Transverse colon (tissue), 4 donors: ENCODE data around the gene TENM4. TPM values are rescaled to one million over a fixed set of nuclear protein-coding genes. Genes with fewer than 3 reads are reported as not detected.

ENCODE experiments used
- DNase-seq: peaks from one replicate; pipeline ENCODE4 v3.0.0-alpha.2; 2019
- H3K27ac ChIP-seq, 4 donors: fragments of 200-600 bp; sonication (generic); 2 replicates each; pipeline ENCODE4 v1.5.1; 2016 to 2018; ENCODE audit warnings: inconsistent platforms in 4 of 4
- H3K27me3 ChIP-seq: fragments of 200-600 bp; sonication (generic); 2 replicates; pipeline ENCODE4 v1.5.1; 2017; ENCODE audit warnings: inconsistent platforms
- H3K36me3 ChIP-seq, 4 donors: fragments of 200-600 bp; sonication (generic); 2 replicates each; pipeline ENCODE4 v1.5.1; 2017 to 2019; ENCODE audit warnings: inconsistent platforms in 4 of 4
- H3K4me1 ChIP-seq, 4 donors: fragments of 200-600 bp; sonication (generic); 2 replicates each; pipeline ENCODE4 v1.5.1; 2017 to 2020; ENCODE audit warnings: inconsistent platforms in 4 of 4
- H3K4me3 ChIP-seq, 4 donors: fragments of 200-600 bp; sonication (generic); 1 replicate in 1 of 4; 2 replicates in 3 of 4; pipeline versions ENCODE4 v1.5.1 to v1.6.1; 2017 to 2019; ENCODE audit warnings: inconsistent platforms in 4 of 4
- H3K9me3 ChIP-seq, 2 donors: fragments of 200-600 bp; sonication (generic); 2 replicates each; pipeline ENCODE4 v1.5.1; 2017 to 2019; ENCODE audit warnings: inconsistent platforms in 2 of 2
- EP300 ChIP-seq: sonication (generic); formaldehyde crosslinking; IDR thresholded peaks from one replicate; pipeline ENCODE4 v1.6.1; 2017; ENCODE audit warnings: antibody characterized with exemption, low read depth
- POLR2A ChIP-seq: fragments of 450-650 bp; IDR thresholded peaks from one replicate; pipeline ENCODE4 v1.6.1; 2016; ENCODE audit warnings: antibody characterized with exemption, mild to moderate bottlenecking, moderate library complexity
- POLR2AphosphoS5 ChIP-seq, 3 donors: sonication (generic); formaldehyde crosslinking; IDR thresholded peaks; one replicate each; pipeline ENCODE4 v1.6.1; 2016; ENCODE audit warnings: antibody characterized with exemption in 3 of 3
- WGBS, 2 donors: methylation state at CpG; one replicate each; pipeline ENCODE4 v1.1.5; 2018; ENCODE audit warnings: low coverage in 1 of 2; 5-methylcytosine and 5-hydroxymethylcytosine counted together
- in situ Hi-C, 4 donors: fragments of 200-750 bp; cut with MboI; loops; one replicate each; pipeline versions ENCODE4 v1.15.0 to v1.15.1; 2017; ENCODE audit warnings: low sequenced_read_pairs in 3 of 4, low pct_ligation_motif_present in 1 of 4, low pct_unique_long_range_greater_than_20kb in 1 of 4
- intact Hi-C: fragments of 100-400 bp; cut with DNase I; formaldehyde crosslinking; loops from one replicate; pipeline ENCODE4 v1.15.1; 2023; ENCODE audit warnings: low total_unique reads
- total RNA-seq, 4 donors: library from RNA; depleted of rRNA; stranded (reverse); fragments of >200 nt; gene quantifications; one replicate each; pipeline ENCODE4 v1.1.0, GENCODE V29; 2016
- TF ChIP-seq, protein P1 (sequence below), 5 experiments: fragments of 200-600 bp in 3 of 5; fragments of 450-650 bp in 2 of 5; sonication (generic) in 3 of 5; IDR thresholded peaks; 1 replicate in 2 of 5; 2 replicates in 3 of 5; pipeline ENCODE4 v1.5.1; 2016 to 2017; ENCODE audit warnings: antibody characterized with exemption in 5 of 5, inconsistent platforms in 3 of 5, mild to moderate bottlenecking in 2 of 5, moderate library complexity in 1 of 5

The TENM4 gene
- total RNA-seq, 4 donors from 2014 or later, result 0.14 to 0.79 (median 0.39) TPM

DNA sequence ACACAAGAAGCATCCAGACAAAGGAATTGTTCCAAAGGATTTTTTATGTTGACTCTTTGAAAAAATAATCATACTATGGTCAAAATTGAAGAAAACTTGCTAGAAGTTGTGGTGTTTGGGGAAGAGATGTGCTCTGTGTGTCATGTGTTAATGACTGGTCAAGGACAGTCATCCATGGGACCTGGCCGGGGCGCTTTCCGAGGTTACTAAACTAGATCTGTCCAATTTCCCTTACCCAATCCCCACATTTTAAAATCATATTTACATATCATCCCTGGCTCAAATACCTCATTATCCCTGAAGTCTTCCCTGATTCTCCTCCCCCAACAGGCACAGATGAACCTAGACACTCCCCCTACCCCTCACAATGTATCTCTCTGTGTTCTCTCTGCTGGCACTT lies 289.4 kb downstream of the TENM4 start:
- no peak overlapping the region for H3K4me3 ChIP-seq
- H3K4me1 ChIP-seq, result no peaks in the 10 kb centered on the region
- no peaks in the 10 kb centered on the region for H3K36me3 ChIP-seq
- H3K27ac ChIP-seq, result no peak overlapping the region
- DNase-seq, result no peak
- TF ChIP-seq EP300, result no peak
- TF ChIP-seq, protein P1, sequence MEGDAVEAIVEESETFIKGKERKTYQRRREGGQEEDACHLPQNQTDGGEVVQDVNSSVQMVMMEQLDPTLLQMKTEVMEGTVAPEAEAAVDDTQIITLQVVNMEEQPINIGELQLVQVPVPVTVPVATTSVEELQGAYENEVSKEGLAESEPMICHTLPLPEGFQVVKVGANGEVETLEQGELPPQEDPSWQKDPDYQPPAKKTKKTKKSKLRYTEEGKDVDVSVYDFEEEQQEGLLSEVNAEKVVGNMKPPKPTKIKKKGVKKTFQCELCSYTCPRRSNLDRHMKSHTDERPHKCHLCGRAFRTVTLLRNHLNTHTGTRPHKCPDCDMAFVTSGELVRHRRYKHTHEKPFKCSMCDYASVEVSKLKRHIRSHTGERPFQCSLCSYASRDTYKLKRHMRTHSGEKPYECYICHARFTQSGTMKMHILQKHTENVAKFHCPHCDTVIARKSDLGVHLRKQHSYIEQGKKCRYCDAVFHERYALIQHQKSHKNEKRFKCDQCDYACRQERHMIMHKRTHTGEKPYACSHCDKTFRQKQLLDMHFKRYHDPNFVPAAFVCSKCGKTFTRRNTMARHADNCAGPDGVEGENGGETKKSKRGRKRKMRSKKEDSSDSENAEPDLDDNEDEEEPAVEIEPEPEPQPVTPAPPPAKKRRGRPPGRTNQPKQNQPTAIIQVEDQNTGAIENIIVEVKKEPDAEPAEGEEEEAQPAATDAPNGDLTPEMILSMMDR (IDR thresholded peaks at IDR 0.05), result no peak
- TF ChIP-seq POLR2A, result no peak
- no peak for TF ChIP-seq POLR2AphosphoS5 (IDR thresholded peaks at IDR 0.05)
- in situ Hi-C loops (no loop called here), intact Hi-C loops (no loop called here)
- 94 to 95% methylated on average over 3 of the region's 3 CpGs for WGBS, 2 donors
- H3K27me3 ChIP-seq, result no peaks in the 10 kb centered on the region
- H3K9me3 ChIP-seq, result no peaks in the 10 kb centered on the region

DNA sequence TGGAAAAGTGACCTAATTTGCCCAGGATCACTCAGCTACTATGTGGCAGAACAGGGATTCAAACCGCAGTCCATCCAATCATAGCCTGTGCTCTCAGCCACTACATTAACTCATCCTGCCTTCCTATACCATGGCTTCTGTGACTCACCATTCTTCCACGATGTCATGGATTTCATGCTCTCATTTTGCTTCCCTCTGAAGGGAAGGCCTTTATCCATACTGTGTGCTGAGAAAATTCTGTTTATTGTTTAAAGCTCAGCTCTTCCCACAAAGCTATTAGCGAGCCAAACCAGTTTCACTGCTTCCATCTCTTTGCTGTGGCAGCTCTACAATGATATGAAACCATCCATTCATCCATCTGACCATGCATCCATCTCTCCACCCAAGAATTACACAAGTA lies 289.9 kb downstream of the TENM4 start:
- Histone ChIP-seq H3K27ac (no peak overlapping the region), H3K9me3 (no peaks in the 10 kb centered on the region), H3K36me3 (no peaks in the 10 kb centered on the region), H3K4me3 (no peak overlapping the region), H3K4me1 (no peaks in the 10 kb centered on the region), H3K27me3 (no peaks in the 10 kb centered on the region)
- no peak for DNase-seq
- intact Hi-C loops, result no loop called here
- WGBS, 2 donors, result 49% methylated on average over 3 of the region's 3 CpGs
- in situ Hi-C loops, result no loop called here
- TF ChIP-seq, protein P1 (IDR thresholded peaks at IDR 0.05), result no peak
- TF ChIP-seq EP300 (no peak), POLR2A (no peak), POLR2AphosphoS5 (IDR thresholded peaks at IDR 0.05) (no peak)

DNA sequence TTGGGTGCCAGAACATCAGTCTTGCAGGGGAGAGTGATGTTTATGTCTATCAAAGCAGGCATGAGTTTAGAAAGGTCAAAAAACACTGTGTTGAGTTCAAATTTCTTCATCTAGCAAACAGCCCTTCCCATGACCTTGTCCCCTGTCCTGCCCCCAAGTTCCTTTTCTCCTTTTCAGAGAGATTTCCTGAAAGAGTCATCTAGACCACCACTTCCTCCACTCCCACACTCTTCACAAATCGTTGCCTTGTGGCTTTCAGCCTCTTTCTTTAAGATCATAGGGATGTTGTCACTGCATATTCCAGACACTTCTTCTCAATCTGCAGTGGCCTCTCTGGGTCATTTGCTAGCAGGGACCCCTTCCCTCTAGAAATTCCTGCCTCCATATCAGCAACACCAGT lies 290.5 kb downstream of the TENM4 start:
- no peaks in the 10 kb centered on the region for H3K4me1 ChIP-seq
- TF ChIP-seq EP300 (no peak), POLR2A (no peak), POLR2AphosphoS5 (IDR thresholded peaks at IDR 0.05) (no peak)
- TF ChIP-seq, protein P1 (IDR thresholded peaks at IDR 0.05), result no peak
- H3K27me3 ChIP-seq, result no peaks in the 10 kb centered on the region
- no peaks in the 10 kb centered on the region for H3K36me3 ChIP-seq
- 17 to 38% methylated on average over 1 of the region's 1 CpG for WGBS, 2 donors
- no peak overlapping the region for H3K27ac ChIP-seq
- no peaks in the 10 kb centered on the region for H3K9me3 ChIP-seq
- H3K4me3 ChIP-seq, result no peak overlapping the region
- no peak for DNase-seq
- intact Hi-C loops (no loop called here), in situ Hi-C loops (no loop called here)

DNA sequence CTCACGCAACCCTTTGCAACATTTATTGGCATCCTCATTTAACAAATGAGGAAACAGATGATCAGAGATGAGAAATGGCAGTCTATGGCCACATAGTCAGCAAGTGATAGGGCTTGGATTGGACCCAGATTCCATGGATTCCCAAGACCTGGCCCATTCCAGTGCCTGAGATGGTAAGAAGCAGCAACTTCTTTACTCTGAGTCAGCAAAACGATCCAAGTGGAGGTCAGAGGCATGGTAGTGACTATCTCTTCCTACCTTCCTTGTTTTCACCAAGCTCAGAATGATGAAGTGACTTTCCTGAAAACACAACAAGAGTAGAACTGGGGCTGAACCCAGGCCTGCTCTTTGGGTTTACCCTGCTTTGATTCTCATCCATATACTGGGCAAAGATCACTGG lies 293.1 kb downstream of the TENM4 start:
- Histone ChIP-seq H3K36me3 (no peaks in the 10 kb centered on the region), H3K9me3 (peaks cover 0 to under 1% of the 10 kb centered on the region in 2 donors), H3K27ac (no peak overlapping the region), H3K4me3 (no peak overlapping the region), H3K4me1 (no peaks in the 10 kb centered on the region), H3K27me3 (no peaks in the 10 kb centered on the region)
- no peak for DNase-seq
- in situ Hi-C loops (no loop called here), intact Hi-C loops (no loop called here)
- WGBS, 2 donors, result 75% methylated on average over 2 of the region's 2 CpGs; no CpG with 5 or more reads in 1 of the 2 donors
- TF ChIP-seq, protein P1 (IDR thresholded peaks at IDR 0.05), result no peak
- TF ChIP-seq EP300, result no peak
